CD14-positive monocyte (primary cell): ENCODE results near the gene VPS33A. TPM values are rescaled to one million over a fixed set of nuclear protein-coding genes. Genes with fewer than 3 reads are reported as not detected.

ENCODE experiments used
- DNase-seq, 3 donors: peaks; one replicate each; pipeline ENCODE4 v3.0.0-alpha.2; 2011 to 2022
- H2AFZ ChIP-seq: 2 replicates; pipeline ENCODE4 v1.6.0; 2012; ENCODE audit warnings: mild to moderate bottlenecking, low read depth, low read length, inconsistent platforms; ENCODE audit not compliant: insufficient read depth, poor library complexity, severe bottlenecking
- H3K27ac ChIP-seq, 2 donors: 1 replicate in 1 of 2; 2 replicates in 1 of 2; pipeline ENCODE4 v1.5.1; 2012 to 2013; ENCODE audit warnings: low read length in 2 of 2, control low read depth in 1 of 2, inconsistent platforms in 1 of 2, low read depth in 1 of 2, mild to moderate bottlenecking in 1 of 2
- H3K27me3 ChIP-seq, 2 donors: one replicate each; pipeline versions ENCODE4 v1.6.0 to v1.6.1; 2011 to 2013; ENCODE audit warnings: low read length in 2 of 2; ENCODE audit not compliant: control insufficient read depth in 2 of 2, insufficient read depth in 2 of 2
- H3K36me3 ChIP-seq, 2 donors: replicated peaks in 1 of 2; 1 replicate in 1 of 2; 2 replicates in 1 of 2; pipeline versions ENCODE4 v1.5.1 to v1.6.1; 2012 to 2013; ENCODE audit warnings: low read length in 2 of 2, control low read depth in 1 of 2, inconsistent platforms in 1 of 2, mild to moderate bottlenecking in 1 of 2; ENCODE audit not compliant: insufficient read depth in 2 of 2, control insufficient read depth in 1 of 2
- H3K4me1 ChIP-seq, 2 donors: 1 replicate in 1 of 2; 2 replicates in 1 of 2; pipeline versions ENCODE4 v1.5.1 to v1.6.1; 2012 to 2013; ENCODE audit warnings: low read length in 2 of 2, control low read depth in 1 of 2, inconsistent platforms in 1 of 2, mild to moderate bottlenecking in 1 of 2, moderate library complexity in 1 of 2; ENCODE audit not compliant: insufficient read depth in 2 of 2, control insufficient read depth in 1 of 2
- H3K4me2 ChIP-seq: replicated peaks from 2 replicates; pipeline ENCODE3; 2012; ENCODE audit warnings: low read length, moderate library complexity, mild to moderate bottlenecking; ENCODE audit not compliant: poor library complexity, severe bottlenecking; ENCODE audit errors: extremely low read depth
- H3K4me3 ChIP-seq, 3 experiments: fragments of 200-600 bp in 1 of 3; sonication (generic) in 1 of 3; replicated peaks in 1 of 3; 1 replicate in 2 of 3; 2 replicates in 1 of 3; pipeline ENCODE4 v1.5.1; 2011 to 2013; ENCODE audit warnings: low read length in 3 of 3, mild to moderate bottlenecking in 3 of 3, control low read depth in 2 of 3, low read depth in 2 of 3, inconsistent platforms in 1 of 3, moderate library complexity in 1 of 3
- H3K79me2 ChIP-seq: 2 replicates; pipeline ENCODE4 v1.6.0; 2012; ENCODE audit warnings: mild to moderate bottlenecking, control low read depth, inconsistent platforms, low read length, moderate library complexity; ENCODE audit not compliant: insufficient read depth
- H3K9ac ChIP-seq: 2 replicates; pipeline ENCODE4 v1.6.0; 2017; ENCODE audit warnings: low read length, mild to moderate bottlenecking; ENCODE audit not compliant: insufficient read depth, poor library complexity, severe bottlenecking
- H3K9me3 ChIP-seq, 2 donors: replicated peaks in 1 of 2; 1 replicate in 1 of 2; 2 replicates in 1 of 2; pipeline versions ENCODE4 v1.5.1 to v1.6.1; 2012 to 2013; ENCODE audit warnings: low read length in 2 of 2, control low read depth in 1 of 2; ENCODE audit not compliant: control insufficient read depth in 1 of 2, insufficient read depth in 1 of 2
- H4K20me1 ChIP-seq: 2 replicates; pipeline ENCODE4 v1.6.0; 2012; ENCODE audit warnings: mild to moderate bottlenecking, low read length, control low read depth, moderate library complexity; ENCODE audit not compliant: insufficient read depth
- H3K27ac Mint-ChIP-seq, 7 donors: one replicate each; pipeline ENCODE4 v1.8.0; 2020; ENCODE audit warnings: mild to moderate bottlenecking in 7 of 7, mixed read lengths in 7 of 7, moderate library complexity in 6 of 7, inconsistent platforms in 2 of 7
- H3K27me3 Mint-ChIP-seq, 3 donors: one replicate each; pipeline ENCODE4 v1.8.0; 2021 to 2022; ENCODE audit warnings: low read depth in 3 of 3, mild to moderate bottlenecking in 3 of 3, mixed read lengths in 3 of 3, moderate library complexity in 3 of 3, inconsistent platforms in 1 of 3
- H3K36me3 Mint-ChIP-seq, 2 donors: one replicate each; pipeline ENCODE4 v1.8.0; 2020; ENCODE audit warnings: mixed read lengths in 2 of 2, inconsistent platforms in 1 of 2, mild to moderate bottlenecking in 1 of 2
- H3K4me1 Mint-ChIP-seq: one replicate; pipeline ENCODE4 v1.8.0; 2020; ENCODE audit warnings: mild to moderate bottlenecking, mixed read lengths
- H3K4me3 Mint-ChIP-seq, 2 donors: one replicate each; pipeline ENCODE4 v1.8.0; 2020; ENCODE audit warnings: mild to moderate bottlenecking in 2 of 2, mixed read lengths in 2 of 2, moderate library complexity in 1 of 2
- H3K9me3 Mint-ChIP-seq, 7 donors: one replicate each; pipeline ENCODE4 v1.8.0; 2020 to 2022; ENCODE audit warnings: mixed read lengths in 7 of 7, mild to moderate bottlenecking in 6 of 7, moderate library complexity in 6 of 7, inconsistent platforms in 2 of 7
- WGBS: methylation state at CpG from one replicate; pipeline ENCODE4 v1.1.5; 2013; ENCODE audit warnings: missing lambda C conversion rate; ENCODE audit not compliant: insufficient coverage; 5-methylcytosine and 5-hydroxymethylcytosine counted together
- intact Hi-C, 2 donors: fragments of 100-400 bp; cut with micrococcal nuclease; formaldehyde crosslinking; loops; one replicate each; pipeline versions ENCODE4 v1.15.0 to v1.15.1; 2023
- polyA plus RNA-seq, 3 donors: library from polyadenylated mRNA; depleted of rRNA in 1 of 3; unstranded in 2 of 3; stranded (reverse) in 1 of 3; fragments of 300-500 nt in 2 of 3; fragments of >200 nt in 1 of 3; fragmentation: Illumina TruSeq in 2 of 3; gene quantifications; 1 replicate in 2 of 3; 2 replicates in 1 of 3; pipeline ENCODE4 v1.2.3, GENCODE V29; 2012 to 2021
- TF ChIP-seq, protein P1 (sequence below): fragments of 200-600 bp; IDR thresholded peaks from one replicate; pipeline ENCODE4 v1.8.0; 2022; ENCODE audit warnings: antibody characterized with exemption, mild to moderate bottlenecking

Gene VPS33A
- polyA plus RNA-seq, 3 donors: 15.3 to 33.1 (median 32.9) TPM

DNA sequence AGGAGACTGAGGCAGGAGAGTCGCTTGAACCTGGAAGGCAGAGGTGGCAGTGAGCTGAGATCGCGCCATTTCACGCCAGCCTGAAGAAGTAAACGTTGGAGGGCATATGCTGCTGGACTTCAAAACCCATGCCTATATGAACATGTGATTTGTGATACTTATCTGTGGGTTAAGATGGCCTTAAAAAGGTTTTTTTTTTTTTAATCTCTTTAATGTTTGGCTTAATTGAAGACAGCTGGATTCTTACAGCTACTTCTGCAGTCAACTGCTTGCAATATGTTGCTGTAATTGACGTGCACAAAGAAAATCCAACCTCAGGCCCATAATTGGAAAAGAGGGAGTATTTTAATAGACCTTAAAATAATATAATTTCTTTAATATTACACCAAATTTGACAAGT lies 64.3 kb downstream of the VPS33A start:
- Mint-ChIP-seq H3K4me3 (peak overlapping the region in 1 of 2 donors; percentile 59), H3K4me1 (peaks cover 26% of the 10 kb centered on the region), H3K27me3 (peaks cover 54 to 78% (median 59%) of the 10 kb centered on the region in 3 donors), H3K27ac (peak overlapping the region in 1 of 7 donors; percentile 60), H3K36me3 (peaks cover 4 to 6% of the 10 kb centered on the region in 2 donors), H3K9me3 (peaks cover 0 to 18% (median 8%) of the 10 kb centered on the region in 7 donors)
- H3K79me2 ChIP-seq: no peaks in the 10 kb centered on the region
- intact Hi-C loops: no loop called here
- no peak overlapping the region for H3K4me3 ChIP-seq
- WGBS: 100% methylated on average over 5 of the region's 6 CpGs
- H3K4me2 ChIP-seq: no peak overlapping the region
- H3K27me3 ChIP-seq: peaks cover 23 to 48% of the 10 kb centered on the region in 2 donors
- peaks cover 3% of the 10 kb centered on the region for H4K20me1 ChIP-seq
- H3K27ac ChIP-seq: no peak overlapping the region
- peaks cover 0 to 19% of the 10 kb centered on the region in 2 donors for H3K9me3 ChIP-seq
- TF ChIP-seq, protein P1, sequence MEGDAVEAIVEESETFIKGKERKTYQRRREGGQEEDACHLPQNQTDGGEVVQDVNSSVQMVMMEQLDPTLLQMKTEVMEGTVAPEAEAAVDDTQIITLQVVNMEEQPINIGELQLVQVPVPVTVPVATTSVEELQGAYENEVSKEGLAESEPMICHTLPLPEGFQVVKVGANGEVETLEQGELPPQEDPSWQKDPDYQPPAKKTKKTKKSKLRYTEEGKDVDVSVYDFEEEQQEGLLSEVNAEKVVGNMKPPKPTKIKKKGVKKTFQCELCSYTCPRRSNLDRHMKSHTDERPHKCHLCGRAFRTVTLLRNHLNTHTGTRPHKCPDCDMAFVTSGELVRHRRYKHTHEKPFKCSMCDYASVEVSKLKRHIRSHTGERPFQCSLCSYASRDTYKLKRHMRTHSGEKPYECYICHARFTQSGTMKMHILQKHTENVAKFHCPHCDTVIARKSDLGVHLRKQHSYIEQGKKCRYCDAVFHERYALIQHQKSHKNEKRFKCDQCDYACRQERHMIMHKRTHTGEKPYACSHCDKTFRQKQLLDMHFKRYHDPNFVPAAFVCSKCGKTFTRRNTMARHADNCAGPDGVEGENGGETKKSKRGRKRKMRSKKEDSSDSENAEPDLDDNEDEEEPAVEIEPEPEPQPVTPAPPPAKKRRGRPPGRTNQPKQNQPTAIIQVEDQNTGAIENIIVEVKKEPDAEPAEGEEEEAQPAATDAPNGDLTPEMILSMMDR: no peak
- H3K4me1 ChIP-seq: peaks cover 12 to 26% of the 10 kb centered on the region in 2 donors
- no peak for DNase-seq
- no peak overlapping the region for H2AFZ ChIP-seq
- no peak overlapping the region for H3K9ac ChIP-seq
- H3K36me3 ChIP-seq: peaks cover 2 to 3% of the 10 kb centered on the region in 2 donors

DNA sequence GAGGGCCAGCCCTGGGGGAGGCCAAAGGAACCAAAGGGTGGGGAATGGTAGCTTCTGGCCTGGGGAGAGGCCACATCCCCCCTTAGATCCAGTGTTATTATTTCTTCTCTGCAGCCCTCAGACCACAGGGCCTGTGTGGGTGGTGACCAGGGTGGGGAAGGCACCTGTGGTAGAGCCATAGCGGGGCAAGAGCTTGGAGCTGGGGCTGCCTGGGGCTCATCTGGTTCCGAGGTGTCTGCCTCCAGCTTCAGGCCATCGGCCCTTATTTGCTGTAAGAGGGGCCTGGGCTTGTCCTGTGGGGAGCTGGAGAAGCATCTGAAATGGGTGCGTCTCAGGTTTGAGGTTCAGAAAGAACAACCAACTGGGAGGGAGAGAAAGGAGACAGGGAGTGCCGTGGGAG lies 64.9 kb downstream of the VPS33A start:
- H3K36me3 Mint-ChIP-seq: peaks cover 0 to 1% of the 10 kb centered on the region in 2 donors
- WGBS: 100% methylated on average over 4 of the region's 5 CpGs

More for the DNA sequence above, 64.9 kb downstream of the VPS33A start:
- H3K4me3 ChIP-seq: no peak overlapping the region
- no peak overlapping the region for H3K27ac ChIP-seq
- peaks cover 54 to 76% (median 55%) of the 10 kb centered on the region in 3 donors for H3K27me3 Mint-ChIP-seq
- peak overlapping the region in 1 of 2 donors; percentile 59 for H3K4me3 Mint-ChIP-seq
- no peaks in the 10 kb centered on the region for H4K20me1 ChIP-seq
- H3K79me2 ChIP-seq: no peaks in the 10 kb centered on the region
- H3K36me3 ChIP-seq: no peaks in the 10 kb centered on the region
- TF ChIP-seq, protein P1: no peak
- H3K4me1 Mint-ChIP-seq: peaks cover 26% of the 10 kb centered on the region
- intact Hi-C loops: no loop called here
- no peak overlapping the region for H2AFZ ChIP-seq
- DNase-seq: no peak
- peaks cover 12 to 26% of the 10 kb centered on the region in 2 donors for H3K4me1 ChIP-seq
- H3K4me2 ChIP-seq: no peak overlapping the region
- peaks cover 23 to 46% of the 10 kb centered on the region in 2 donors for H3K27me3 ChIP-seq
- no peak overlapping the region for H3K9ac ChIP-seq
- H3K27ac Mint-ChIP-seq: no peak overlapping the region
- peaks cover 0 to 19% of the 10 kb centered on the region in 2 donors for H3K9me3 ChIP-seq
- H3K9me3 Mint-ChIP-seq: peaks cover 0 to 18% (median 8%) of the 10 kb centered on the region in 7 donors
